ENCODE results near the gene PARM1. TPM values are rescaled to one million over a fixed set of nuclear protein-coding genes. Genes with fewer than 3 reads are reported as not detected.
"Not testable (repeated sequence)": the region's sequence is repeated elsewhere in the genome, so short reads cannot be mapped to it uniquely, and the experiment has no call there.

Gene PARM1
- total and polyA plus RNA-seq, 10 donors: 2.6 to 42.6 (median 12.1) TPM

GRCh38 chr4:74983253-74983635 lies 50.3 kb downstream of the PARM1 start:
- Histone ChIP-seq H3K36me3 (no peaks in the 10 kb centered on the region), H3K27me3 (replicated peaks in 1 of 7) (no peaks in the 10 kb centered on the region), H3K4me1 (no peaks in the 10 kb centered on the region), H3K27ac (no peak overlapping the region), H3K4me3 (no peak overlapping the region), H3K9me3 (peaks cover 0 to 16% (median 8%) of the 10 kb centered on the region in 8 donors)
- TF ChIP-seq POLR2A (IDR thresholded peaks at IDR 0.05) (no peak), CTCF (IDR thresholded peaks at IDR 0.05 in 8 of 11, conservative IDR thresholded peaks at IDR 0.05 in 3 of 11) (no peak), POLR2AphosphoS5 (IDR thresholded peaks at IDR 0.05) (no peak)
- DNase-seq: no peak
- intact Hi-C loops (cut with DNase I; ENCODE audit: low total_unique reads): no loop called here

DNA sequence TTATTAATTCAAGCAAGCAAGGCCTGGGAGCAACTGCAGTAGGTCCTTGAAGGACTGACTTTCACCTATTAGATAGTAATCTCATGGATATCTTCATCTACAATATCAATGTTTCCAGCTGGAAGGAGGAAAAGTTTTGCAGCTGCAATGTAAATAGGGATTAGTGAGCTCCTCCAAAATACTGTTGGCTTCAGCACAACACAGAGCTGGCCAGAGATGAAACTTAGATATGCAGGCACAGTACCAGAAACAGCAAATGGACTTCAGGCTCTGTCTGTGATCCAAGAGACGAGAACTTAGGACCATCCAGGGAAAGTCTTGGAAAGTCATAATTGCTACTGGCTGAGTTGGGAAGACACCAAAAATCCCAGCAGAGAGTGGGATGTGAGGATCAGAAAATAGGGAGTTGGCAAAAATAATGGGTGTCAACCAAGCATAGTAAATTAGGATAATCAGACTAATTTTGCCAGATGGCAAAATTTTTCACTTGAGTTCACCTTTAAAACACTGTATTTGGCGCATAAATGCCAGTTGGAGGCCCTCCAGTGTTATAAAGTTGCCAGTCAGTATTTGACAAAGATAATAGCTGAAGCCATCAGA lies 57.5 kb downstream of the PARM1 start:
- H3K4me3 ChIP-seq: no peak overlapping the region
- DNase-seq: no peak
- WGBS, 5 donors: 76 to 95% (median 85%) methylated on average over 2 of the region's 2 CpGs
- no peak overlapping the region for H3K27ac ChIP-seq
- no peaks in the 10 kb centered on the region for H3K27me3 ChIP-seq (replicated peaks in 1 of 7)
- peaks cover 0 to 9% (median 0%) of the 10 kb centered on the region in 8 donors for H3K9me3 ChIP-seq
- TF ChIP-seq CTCF (IDR thresholded peaks at IDR 0.05 in 8 of 11, conservative IDR thresholded peaks at IDR 0.05 in 3 of 11) (no peak), POLR2A (IDR thresholded peaks at IDR 0.05) (no peak), POLR2AphosphoS5 (IDR thresholded peaks at IDR 0.05) (no peak)
- intact Hi-C loops (cut with DNase I; ENCODE audit: low total_unique reads): no loop called here
- no peaks in the 10 kb centered on the region for H3K36me3 ChIP-seq
- no peaks in the 10 kb centered on the region for H3K4me1 ChIP-seq

GRCh38 chr4:74994436-74994835 lies 61.5 kb downstream of the PARM1 start:
- H3K36me3 ChIP-seq; H3K4me1 ChIP-seq; H3K27me3 ChIP-seq (replicated peaks in 1 of 7); H3K9me3 ChIP-seq; DNase-seq; H3K4me3 ChIP-seq; H3K27ac ChIP-seq; intact Hi-C loops (cut with DNase I; ENCODE audit: low total_unique reads): not testable (repeated sequence)
- 83 to 86% (median 85%) methylated on average over 2 of the region's 2 CpGs for WGBS, 5 donors

GRCh38 chr4:74996996-74997395 lies 64.1 kb downstream of the PARM1 start:
- 31 to 41% (median 38%) methylated on average over 1 of the region's 1 CpG for WGBS, 5 donors
- Histone ChIP-seq H3K36me3 (no peaks in the 10 kb centered on the region), H3K9me3 (peaks cover 0 to 9% (median 0%) of the 10 kb centered on the region in 8 donors), H3K4me3 (no peak overlapping the region), H3K27ac (no peak overlapping the region), H3K27me3 (replicated peaks in 1 of 7) (no peaks in the 10 kb centered on the region), H3K4me1 (no peaks in the 10 kb centered on the region)
- intact Hi-C loops (cut with DNase I; ENCODE audit: low total_unique reads): no loop called here
- TF ChIP-seq CTCF (IDR thresholded peaks at IDR 0.05 in 8 of 11, conservative IDR thresholded peaks at IDR 0.05 in 3 of 11) (no peak), POLR2A (IDR thresholded peaks at IDR 0.05) (no peak), POLR2AphosphoS5 (IDR thresholded peaks at IDR 0.05) (no peak)
- DNase-seq: no peak

Measured in spleen (tissue), 11 donors.